Testis (tissue), 2 donors: ENCODE data around the gene HHATL.

Experiments used
- CTCF ChIP-seq, 3 experiments: fragments of 450-650 bp in 2 of 3; fragments of 200-600 bp in 1 of 3; sonication (generic) in 1 of 3; IDR thresholded peaks; one replicate each; pipeline ENCODE4 v1.5.1; 2016 to 2019; ENCODE audit warnings: antibody characterized with exemption in 3 of 3, mild to moderate bottlenecking in 2 of 3, moderate library complexity in 1 of 3
- POLR2A ChIP-seq: fragments of 450-650 bp; IDR thresholded peaks from one replicate; pipeline ENCODE4 v1.6.1; 2017; ENCODE audit warnings: antibody characterized with exemption, mild to moderate bottlenecking, moderate library complexity

DNA sequence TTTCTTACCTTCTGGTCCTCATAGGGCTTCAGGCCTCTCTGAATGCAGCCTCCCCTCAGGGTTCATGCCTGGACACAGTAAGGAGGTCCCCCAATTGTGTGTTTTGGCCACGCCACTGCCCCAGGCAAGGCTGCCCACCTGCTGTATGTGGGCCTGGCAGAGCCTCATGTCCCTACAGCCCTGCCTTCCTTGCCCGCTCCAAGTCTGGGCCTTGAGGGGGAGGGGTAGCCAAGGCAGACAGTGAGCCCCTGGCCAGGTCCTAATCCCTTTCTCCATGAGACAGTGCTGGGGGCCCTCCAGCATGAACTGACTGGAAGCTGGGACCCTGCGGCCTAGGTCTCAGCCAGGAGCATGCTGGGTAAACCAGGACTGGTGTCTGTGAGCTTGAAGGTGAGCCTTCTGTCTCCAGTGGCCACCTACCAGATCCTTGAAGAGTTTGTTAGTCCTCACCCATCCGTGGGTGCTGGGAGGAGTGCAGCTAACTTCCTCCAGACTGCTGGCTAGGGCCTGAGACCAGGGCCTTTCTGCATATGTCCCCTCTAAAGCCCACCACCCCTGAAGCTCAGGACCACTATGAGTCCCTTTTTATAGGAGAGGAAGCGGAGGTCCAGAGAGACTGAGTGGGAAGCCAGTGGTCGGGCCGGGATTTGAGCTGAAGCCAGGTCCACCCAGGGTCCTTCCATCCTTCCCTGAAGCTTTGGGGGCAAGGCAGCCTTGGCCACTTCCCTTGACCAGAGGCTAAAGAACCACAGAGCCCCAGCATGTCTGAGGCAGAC lies 40.4 kb downstream of the HHATL start:
- TF ChIP-seq CTCF (IDR thresholded peaks at IDR 0.05) (no peak), POLR2A (no peak)
